MM.1S (cell line): Measurements from ENCODE around the gene FH.

Source experiments
- DNase-seq: peaks from one replicate; pipeline ENCODE4 v3.0.0-alpha.2; 2015
- H2AFZ ChIP-seq: fragments of 300-600 bp; sonication (generic); 2 replicates; pipeline ENCODE4 v1.6.0; 2016; ENCODE audit warnings: antibody characterized with exemption, low read length
- H3F3A ChIP-seq: fragments of 300-600 bp; sonication (generic); 2 replicates; pipeline ENCODE4 v1.6.1; 2016; ENCODE audit warnings: mild to moderate bottlenecking, antibody characterized with exemption, low read length, moderate library complexity, mixed read lengths; ENCODE audit not compliant: insufficient read depth
- H3K27ac ChIP-seq: fragments of 300-600 bp; sonication (generic); 2 replicates; pipeline ENCODE4 v1.5.1; 2016; ENCODE audit warnings: mild to moderate bottlenecking, low read length
- H3K27me3 ChIP-seq: fragments of 300-600 bp; sonication (generic); replicated peaks from 2 replicates; pipeline ENCODE4 v1.6.0; 2016; ENCODE audit warnings: low read length; ENCODE audit not compliant: insufficient read depth
- H3K36me3 ChIP-seq: fragments of 300-600 bp; sonication (generic); replicated peaks from 2 replicates; pipeline ENCODE4 v1.6.1; 2016; ENCODE audit warnings: mild to moderate bottlenecking, low read length, mixed read lengths; ENCODE audit not compliant: insufficient read depth
- H3K4me1 ChIP-seq: fragments of 300-600 bp; sonication (generic); 2 replicates; pipeline ENCODE4 v1.6.1; 2016; ENCODE audit warnings: low read length, mixed read lengths
- H3K4me2 ChIP-seq: fragments of 300-600 bp; sonication (generic); 2 replicates; pipeline ENCODE4 v1.6.0; 2016; ENCODE audit warnings: low read depth, low read length
- H3K4me3 ChIP-seq: fragments of 300-600 bp; sonication (generic); 2 replicates; pipeline ENCODE4 v1.5.1; 2016; ENCODE audit warnings: low read length, mixed read lengths
- H3K79me2 ChIP-seq: fragments of 300-600 bp; sonication (generic); 2 replicates; pipeline ENCODE4 v1.6.1; 2016; ENCODE audit warnings: mixed run types, low read length, mixed read lengths
- H3K9ac ChIP-seq: fragments of 300-600 bp; sonication (generic); 2 replicates; pipeline ENCODE4 v1.6.1; 2016; ENCODE audit warnings: low read length, mixed read lengths
- H3K9me2 ChIP-seq: fragments of 300-600 bp; sonication (generic); replicated peaks from 2 replicates; pipeline ENCODE4 v1.6.1; 2016; ENCODE audit warnings: mild to moderate bottlenecking, low read length, mixed read lengths; ENCODE audit not compliant: insufficient read depth
- H3K9me3 ChIP-seq: fragments of 300-600 bp; sonication (generic); replicated peaks from 2 replicates; pipeline ENCODE4 v1.6.1; 2016; ENCODE audit warnings: mild to moderate bottlenecking, low read length, mixed read lengths; ENCODE audit not compliant: insufficient read depth
- H4K20me1 ChIP-seq: fragments of 300-600 bp; sonication (generic); 2 replicates; pipeline ENCODE4 v1.6.1; 2016; ENCODE audit warnings: mild to moderate bottlenecking, low read length, moderate library complexity, mixed read lengths; ENCODE audit not compliant: insufficient read depth
- CTCF ChIP-seq: fragments of 300-600 bp; sonication (generic); IDR thresholded peaks from 2 replicates; pipeline ENCODE4 v1.5.1; 2016; ENCODE audit warnings: antibody characterized with exemption, low read length, mixed read lengths
- EZH2 ChIP-seq: fragments of 300-600 bp; sonication (generic); optimal IDR thresholded peaks from 2 replicates; pipeline ENCODE3; 2017; ENCODE audit warnings: low read depth, mild to moderate bottlenecking, antibody characterized with exemption, low read length, mixed read lengths
- EZH2phosphoT487 ChIP-seq: fragments of 300-600 bp; sonication (generic); IDR thresholded peaks from 2 replicates; pipeline ENCODE4 v1.6.1; 2018; ENCODE audit warnings: antibody characterized with exemption, low read length

Gene FH

DNA sequence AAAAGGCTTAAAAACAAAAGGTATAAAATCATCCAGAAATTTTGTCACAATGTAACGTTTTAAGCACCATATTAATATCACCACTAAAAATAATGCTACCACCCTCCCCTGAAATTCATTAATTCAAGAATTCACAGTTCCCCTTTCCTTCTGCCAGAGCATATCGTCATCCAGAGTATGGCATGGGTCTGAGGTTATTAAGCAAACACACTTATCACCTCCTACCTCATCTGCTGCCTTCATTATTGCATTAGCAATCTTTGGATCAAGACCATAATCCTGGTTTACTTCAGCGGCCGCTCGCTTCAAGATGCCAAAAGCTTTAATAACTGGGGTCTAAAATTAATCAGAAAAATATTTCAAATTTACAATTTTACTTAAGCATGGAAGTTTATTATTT lies 6.2 kb downstream of the FH start:
- Histone ChIP-seq H3K9ac (no peak overlapping the region), H4K20me1 (peaks cover 9% of the 10 kb centered on the region; the same call in 1 of the 2 replicates), H3K9me3 (no peaks in the 10 kb centered on the region), H3K4me3 (no peak overlapping the region), H3K9me2 (no peaks in the 10 kb centered on the region), H3K79me2 (peaks cover 78% of the 10 kb centered on the region), H3K4me1 (peaks cover 15% of the 10 kb centered on the region), H3K27ac (no peak overlapping the region), H3K4me2 (no peak overlapping the region), H3F3A (no peaks in the 10 kb centered on the region), H3K36me3 (peaks cover 32% of the 10 kb centered on the region), H3K27me3 (no peaks in the 10 kb centered on the region), H2AFZ (no peak overlapping the region)
- TF ChIP-seq EZH2phosphoT487 (no peak), CTCF (no peak), EZH2 (no peak)
- DNase-seq: no peak

GRCh38 chr1:241507189-241507863 lies 12.2 kb downstream of the FH start:
- no peak for TF ChIP-seq CTCF
- no peak for TF ChIP-seq EZH2
- no peak for TF ChIP-seq EZH2phosphoT487
- H3K36me3 ChIP-seq: peaks cover 41% of the 10 kb centered on the region
- H3K79me2 ChIP-seq: peaks cover 46% of the 10 kb centered on the region
- H3K9me2 ChIP-seq: no peaks in the 10 kb centered on the region
- H2AFZ ChIP-seq: no peak overlapping the region
- H3K4me3 ChIP-seq: no peak overlapping the region
- no peak overlapping the region for H3K4me2 ChIP-seq
- DNase-seq: no peak
- H3F3A ChIP-seq: no peaks in the 10 kb centered on the region
- H3K27me3 ChIP-seq: no peaks in the 10 kb centered on the region
- no peaks in the 10 kb centered on the region for H3K9me3 ChIP-seq
- H3K9ac ChIP-seq: no peak overlapping the region
- no peaks in the 10 kb centered on the region for H3K4me1 ChIP-seq
- H3K27ac ChIP-seq: no peak overlapping the region
- no peaks in the 10 kb centered on the region for H4K20me1 ChIP-seq

DNA sequence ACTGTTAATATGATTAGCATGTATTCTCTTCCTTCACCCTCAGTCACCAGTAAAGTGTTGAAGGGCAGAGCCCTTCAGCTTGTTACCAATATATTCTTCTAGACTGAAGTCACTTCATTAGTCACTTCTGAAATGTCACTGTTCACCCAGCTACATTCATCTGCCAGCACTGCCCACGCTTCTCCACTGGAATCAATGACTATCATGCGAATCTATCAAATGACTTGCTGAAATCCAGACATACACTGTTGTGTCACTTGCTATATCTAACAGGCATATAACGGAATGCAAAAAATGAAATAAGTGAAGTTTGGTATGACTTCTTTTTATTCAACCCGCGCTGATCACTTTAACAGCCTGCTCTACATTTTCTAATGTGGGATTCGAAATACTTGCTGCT lies 16.1 kb downstream of the FH start:
- Histone ChIP-seq H3K9me3 (no peaks in the 10 kb centered on the region), H3F3A (no peaks in the 10 kb centered on the region), H3K9me2 (no peaks in the 10 kb centered on the region), H3K27me3 (no peaks in the 10 kb centered on the region), H2AFZ (no peak overlapping the region), H4K20me1 (no peaks in the 10 kb centered on the region), H3K79me2 (peaks cover 34% of the 10 kb centered on the region), H3K4me2 (no peak overlapping the region), H3K36me3 (peaks cover 42% of the 10 kb centered on the region), H3K9ac (no peak overlapping the region), H3K4me3 (no peak overlapping the region), H3K27ac (no peak overlapping the region), H3K4me1 (no peaks in the 10 kb centered on the region)
- no peak for DNase-seq
- no peak for TF ChIP-seq EZH2phosphoT487
- no peak for TF ChIP-seq CTCF
- TF ChIP-seq EZH2: no peak
